HUES48 (cell line): ENCODE data around the gene RGN.
"Not testable (repeated sequence)": the region's sequence is repeated elsewhere in the genome, so short reads cannot be mapped to it uniquely, and the experiment has no call there.

Experiments used
- H3K27ac ChIP-seq: one replicate; pipeline ENCODE4 v1.7.0; 2013; ENCODE audit warnings: low read depth, low read length, inconsistent platforms
- H3K27me3 ChIP-seq: 2 replicates; pipeline ENCODE4 v1.6.1; 2013; ENCODE audit warnings: mild to moderate bottlenecking, low read length; ENCODE audit not compliant: control insufficient read depth, insufficient read depth
- H3K36me3 ChIP-seq: 2 replicates; pipeline ENCODE4 v1.6.1; 2013; ENCODE audit warnings: low read length; ENCODE audit not compliant: control insufficient read depth, insufficient read depth
- H3K4me1 ChIP-seq: 2 replicates; pipeline ENCODE4 v1.6.1; 2013; ENCODE audit warnings: mild to moderate bottlenecking, low read length; ENCODE audit not compliant: control insufficient read depth, insufficient read depth
- H3K4me3 ChIP-seq: 2 replicates; pipeline ENCODE4 v1.5.1; 2013; ENCODE audit warnings: mild to moderate bottlenecking, low read depth, low read length
- H3K9ac ChIP-seq: 2 replicates; pipeline ENCODE4 v1.6.1; 2013; ENCODE audit warnings: mild to moderate bottlenecking, low read depth, low read length, moderate library complexity
- H3K9me3 ChIP-seq: 2 replicates; pipeline ENCODE4 v1.6.1; 2013; ENCODE audit warnings: low read length; ENCODE audit not compliant: control insufficient read depth, insufficient read depth

Gene RGN

GRCh38 chrX:47129157-47129898 lies 51.1 kb downstream of the RGN start:
- H3K9ac ChIP-seq: no peak overlapping the region

GRCh38 chrX:47129899-47130358 lies 51.7 kb downstream of the RGN start:
- Histone ChIP-seq H3K27ac (no peak overlapping the region), H3K36me3 (no peaks in the 10 kb centered on the region), H3K4me3 (peak overlapping the region; percentile 83), H3K9me3 (no peaks in the 10 kb centered on the region), H3K9ac (no peak overlapping the region), H3K4me1 (no peaks in the 10 kb centered on the region), H3K27me3 (no peaks in the 10 kb centered on the region)

More at GRCh38 chrX:47129157-47129898, 51.1 kb downstream of the RGN start:
- no peaks in the 10 kb centered on the region for H3K27me3 ChIP-seq
- H3K27ac ChIP-seq: no peak overlapping the region
- no peaks in the 10 kb centered on the region for H3K36me3 ChIP-seq
- H3K4me1 ChIP-seq: no peaks in the 10 kb centered on the region
- peak overlapping the region; percentile 83 for H3K4me3 ChIP-seq
- no peaks in the 10 kb centered on the region for H3K9me3 ChIP-seq

GRCh38 chrX:47133493-47133892 lies 55.2 kb downstream of the RGN start:
- H3K27me3 ChIP-seq: no peaks in the 10 kb centered on the region
- no peak overlapping the region for H3K27ac ChIP-seq
- no peak overlapping the region for H3K9ac ChIP-seq
- no peaks in the 10 kb centered on the region for H3K36me3 ChIP-seq
- H3K4me1 ChIP-seq: no peaks in the 10 kb centered on the region
- H3K9me3 ChIP-seq: no peaks in the 10 kb centered on the region
- no peak overlapping the region for H3K4me3 ChIP-seq

- H3K4me3 ChIP-seq, H3K27me3 ChIP-seq, H3K9me3 ChIP-seq, H3K9ac ChIP-seq, H3K36me3 ChIP-seq, H3K27ac ChIP-seq, H3K4me1 ChIP-seq: not testable (repeated sequence)
These were observed 57.4 kb downstream of the RGN start for GRCh38 chrX:47135650-47136049.

GRCh38 chrX:47138171-47138570 lies 59.9 kb downstream of the RGN start:
- Histone ChIP-seq H3K27ac (no peak overlapping the region), H3K4me3 (no peak overlapping the region), H3K9me3 (no peaks in the 10 kb centered on the region), H3K27me3 (no peaks in the 10 kb centered on the region), H3K36me3 (peaks cover 24% of the 10 kb centered on the region), H3K4me1 (no peaks in the 10 kb centered on the region), H3K9ac (no peak overlapping the region)
